ENCODE data around the gene CHN1.

CHN1 gene

DNA sequence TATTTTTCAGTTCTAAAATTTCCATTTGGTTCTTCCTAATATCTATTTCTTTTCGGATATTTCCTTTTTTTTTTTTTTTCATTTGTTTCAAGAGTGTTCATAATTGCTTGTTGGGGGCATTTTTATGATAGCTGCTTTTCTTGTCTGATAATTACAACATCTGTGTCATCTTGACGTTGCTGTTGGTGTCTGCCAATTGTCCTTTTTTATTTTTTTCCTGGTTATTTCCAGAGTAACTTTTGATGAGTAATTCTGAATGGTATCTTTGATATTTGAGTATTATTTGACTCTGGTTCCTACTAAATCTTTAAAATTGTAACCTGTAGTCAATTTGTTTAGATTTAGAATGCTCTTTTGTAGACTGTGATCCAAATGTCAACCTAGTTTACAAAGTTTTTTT, 189.7 kb downstream of the CHN1 start:
- DNase-seq: no peak

- no peak for DNase-seq
These were observed 193.1 kb downstream of the CHN1 start for GRCh38 chr2:174812037-174812436.

DNA sequence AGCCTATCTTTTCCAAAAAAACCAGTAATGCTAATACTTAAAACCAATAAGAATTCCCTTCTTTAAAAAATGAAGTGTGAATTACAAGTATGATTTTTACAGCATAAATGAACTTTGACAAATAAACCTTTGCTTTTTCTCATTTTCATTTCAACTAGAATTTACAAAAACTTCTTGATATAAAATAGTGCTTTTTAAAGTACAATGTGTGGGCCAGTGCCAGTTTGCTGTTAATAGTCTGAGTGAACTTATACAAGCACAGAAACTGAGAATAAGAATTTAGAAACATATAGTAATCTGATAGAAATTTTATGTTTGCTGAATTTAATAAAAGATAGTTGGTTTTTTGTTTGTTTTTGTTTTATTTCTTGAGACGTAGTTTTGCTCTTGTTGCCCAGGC, 197.2 kb downstream of the CHN1 start:
- DNase-seq: no peak

GRCh38 chr2:174805803-174806202, 199.4 kb downstream of the CHN1 start:
- DNase-seq: no peak

DNA sequence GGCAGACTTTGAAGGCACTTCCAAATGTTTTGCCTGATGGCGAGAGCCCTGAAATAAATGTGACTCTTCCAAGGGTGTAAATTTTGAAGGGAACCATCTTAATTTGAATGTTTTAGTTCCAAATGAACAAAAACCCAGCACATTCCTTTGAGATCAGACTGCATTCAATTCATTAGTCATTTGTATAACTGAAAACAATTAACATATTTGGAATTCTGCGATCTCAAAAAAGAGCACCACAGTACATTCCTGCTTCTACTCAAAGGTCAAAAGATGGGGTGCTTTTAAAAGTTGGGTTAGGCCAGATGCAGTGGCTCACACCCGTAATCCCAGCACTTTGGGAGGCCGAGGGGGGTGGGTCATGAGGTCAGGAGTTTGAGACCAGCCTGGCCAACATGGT, 202.7 kb downstream of the CHN1 start:
- no peak for DNase-seq

DNA sequence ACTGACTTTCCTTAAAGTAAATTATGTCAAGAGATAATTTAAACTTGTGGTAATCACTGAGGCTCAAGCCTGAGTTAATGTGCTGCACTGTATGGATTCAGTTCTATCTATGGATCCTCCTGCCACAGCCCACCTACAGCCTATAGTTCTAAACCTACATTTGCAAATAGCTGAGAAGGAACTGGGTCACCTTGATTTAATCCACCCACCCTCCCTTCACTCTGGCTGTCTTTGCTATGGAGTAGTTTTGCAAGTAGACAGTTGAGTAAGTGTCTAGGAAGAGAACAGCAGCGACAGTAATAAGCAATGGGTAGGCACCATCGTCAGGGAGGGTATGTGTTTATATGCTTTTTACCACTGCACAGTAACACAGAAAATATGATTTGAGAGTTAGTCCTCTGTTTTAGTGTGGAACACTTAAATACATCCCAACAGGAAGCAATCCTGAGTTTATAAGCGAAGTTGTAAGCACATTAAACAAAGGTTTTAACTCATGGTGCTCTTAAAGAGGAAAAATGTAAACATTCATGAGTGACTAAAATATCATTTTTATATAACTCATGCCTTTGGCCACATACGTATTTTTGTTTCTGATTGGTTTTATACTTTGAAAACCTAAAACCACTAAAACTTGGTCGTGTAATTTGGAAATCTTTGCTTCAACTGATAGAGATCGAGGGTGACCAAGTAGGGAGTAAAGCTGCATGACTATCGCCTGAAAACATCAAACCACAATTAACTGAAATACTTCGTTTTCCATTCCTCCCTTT, 204.6 kb downstream of the CHN1 start:
- DNase-seq: no peak

DNA sequence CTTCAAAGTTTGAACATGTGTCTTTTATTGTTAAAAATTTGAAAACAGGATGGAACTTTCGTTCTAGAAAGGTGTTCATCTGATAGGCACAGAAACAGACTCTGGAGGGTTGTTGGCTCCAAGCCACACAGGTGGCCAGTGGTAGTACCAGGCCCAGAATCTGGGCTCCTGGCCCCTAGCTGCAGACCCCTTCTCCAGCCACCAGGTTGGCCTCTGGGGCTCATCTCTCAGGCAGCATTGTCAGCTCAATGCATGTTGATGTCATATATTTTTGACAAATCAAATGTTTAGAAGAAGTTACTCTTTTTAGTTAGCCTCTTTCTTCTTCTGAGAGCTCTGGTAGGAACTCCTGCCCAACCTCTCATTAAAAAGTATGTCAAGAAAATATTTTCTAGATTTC, 206.4 kb downstream of the CHN1 start:
- DNase-seq: no peak

DNA sequence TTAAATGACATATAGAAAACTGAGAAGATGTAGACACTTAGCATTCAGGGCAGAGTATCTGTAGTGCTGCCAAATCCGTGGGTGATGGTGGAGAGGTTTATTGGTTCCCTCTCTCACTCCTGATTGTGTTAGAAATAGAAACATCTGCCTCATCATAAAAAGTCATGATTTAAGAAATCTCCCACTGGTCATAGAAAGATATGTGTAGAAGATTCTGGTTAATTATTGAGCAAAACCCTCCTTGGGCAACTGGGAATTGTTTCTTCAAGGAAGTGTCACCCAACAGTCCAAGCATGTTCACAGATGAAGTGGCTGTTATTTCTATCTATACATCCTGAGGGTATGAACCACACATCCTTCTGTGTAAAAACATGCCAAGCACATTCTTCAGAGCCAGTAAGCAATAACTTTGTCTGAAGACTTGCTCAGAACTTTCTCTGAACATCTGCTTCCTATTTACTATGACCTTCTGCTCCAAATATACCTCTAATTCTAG, 207.4 kb downstream of the CHN1 start:
- no peak for DNase-seq

GRCh38 chr2:174796319-174796771, 208.8 kb downstream of the CHN1 start:
- no peak for DNase-seq

DNA sequence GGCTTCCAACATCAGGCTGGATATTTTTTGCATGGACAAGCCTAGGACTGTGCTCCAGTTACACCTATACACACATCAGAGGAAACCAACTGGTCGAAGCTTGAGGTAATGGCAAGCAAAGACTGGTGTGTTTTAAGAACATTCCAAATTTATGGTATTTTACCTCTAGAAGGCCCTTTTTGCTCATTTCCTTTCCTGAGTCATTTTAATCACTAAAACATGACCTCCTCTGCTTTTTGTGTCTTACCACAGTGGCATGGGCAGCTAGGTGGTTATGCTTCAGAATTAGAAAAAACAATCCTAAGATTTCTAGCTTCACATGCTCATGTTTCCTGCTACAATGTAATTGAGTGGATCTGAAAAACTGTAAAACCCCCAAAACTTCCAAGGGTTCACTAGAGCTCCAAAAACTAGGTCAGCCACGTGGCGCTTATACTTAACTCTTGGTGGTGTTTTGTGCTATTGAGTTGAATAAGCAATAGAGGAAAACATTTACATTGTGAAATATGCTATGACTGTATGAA, 210.3 kb downstream of the CHN1 start:
- no peak for DNase-seq

DNA sequence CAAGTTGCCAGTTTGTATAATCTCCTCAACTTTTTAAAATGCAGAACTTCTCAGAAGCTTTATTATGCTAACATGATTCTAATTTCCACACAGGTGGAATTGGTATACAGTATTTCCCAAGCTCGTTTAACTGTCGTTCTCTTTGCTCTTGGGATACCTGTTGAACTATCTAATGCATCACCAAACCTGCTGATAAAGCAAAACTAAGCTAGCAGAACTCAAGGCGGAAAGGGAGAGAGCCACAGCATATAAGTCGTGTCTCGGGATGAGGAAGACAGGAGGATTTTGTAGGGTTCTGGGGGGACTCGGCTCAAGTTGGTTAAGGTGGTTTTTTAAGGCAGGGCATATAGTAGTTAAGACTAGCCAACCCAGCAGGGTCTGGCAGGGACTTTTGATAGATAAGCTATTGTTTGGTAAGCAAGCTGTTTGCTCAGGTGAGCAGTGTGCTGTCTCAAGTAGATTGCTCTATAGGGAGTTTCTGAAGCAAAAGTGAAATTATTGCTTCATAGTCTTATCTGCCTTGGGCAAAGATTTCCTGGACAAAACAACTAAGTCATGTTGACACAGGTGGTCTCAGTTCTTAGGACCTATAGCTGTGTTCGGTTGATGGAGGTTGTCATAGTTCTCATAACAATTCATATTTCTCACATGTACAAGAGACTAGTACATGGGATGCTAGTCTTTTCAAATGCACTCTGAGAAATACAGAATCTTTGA, 212.7 kb downstream of the CHN1 start:
- DNase-seq: no peak

- no peak for DNase-seq
These were observed 213.4 kb downstream of the CHN1 start for GRCh38 chr2:174791746-174792280.

- no peak for DNase-seq
These were observed 214.2 kb downstream of the CHN1 start for GRCh38 chr2:174791020-174791419.

DNA sequence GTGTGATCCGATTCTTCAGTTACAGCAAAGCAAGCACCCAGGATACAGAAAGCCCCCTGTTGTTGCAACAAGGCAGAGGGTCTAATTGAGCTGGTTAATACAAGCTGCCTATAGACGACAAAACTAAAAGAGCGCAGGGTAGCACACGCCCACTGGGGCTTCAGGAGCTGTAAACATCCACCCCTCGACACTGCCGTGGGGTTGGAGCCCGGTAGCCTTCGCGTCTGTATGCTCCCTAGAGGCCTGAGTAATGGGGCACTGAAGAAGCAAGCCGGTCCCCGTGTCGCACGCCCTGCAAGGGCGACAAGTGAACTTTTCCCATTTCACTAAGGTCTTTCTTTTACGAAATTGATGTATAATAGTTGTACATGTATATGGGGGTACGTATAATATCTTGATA, 216.2 kb downstream of the CHN1 start:
- no peak for DNase-seq

GRCh38 chr2:174788291-174788929, 216.8 kb downstream of the CHN1 start:
- DNase-seq: peak; percentile 12

GRCh38 chr2:174787487-174788205, 217.5 kb downstream of the CHN1 start:
- no peak for DNase-seq

- DNase-seq: no peak
These were observed 219.0 kb downstream of the CHN1 start for GRCh38 chr2:174786066-174786725.

DNA sequence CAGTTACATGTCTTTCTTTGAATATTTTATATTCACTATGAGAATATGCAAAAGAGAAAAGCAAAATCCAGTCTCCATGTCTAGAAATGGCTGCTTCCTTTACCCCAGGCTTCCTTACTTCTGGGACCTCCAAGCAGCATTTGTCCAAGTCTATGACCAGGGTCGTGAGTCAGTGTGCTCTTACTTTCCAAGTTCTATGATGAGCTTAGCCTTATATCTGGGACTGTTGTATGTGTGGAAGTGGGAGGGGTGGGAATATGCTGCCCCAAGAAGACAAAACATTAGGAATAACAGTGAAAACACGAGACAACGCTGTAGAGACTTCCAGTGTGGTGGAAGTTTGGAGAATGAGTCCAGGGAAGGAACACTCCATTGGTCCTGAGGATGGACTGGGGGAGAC, 219.7 kb downstream of the CHN1 start:
- no peak for DNase-seq

DNA sequence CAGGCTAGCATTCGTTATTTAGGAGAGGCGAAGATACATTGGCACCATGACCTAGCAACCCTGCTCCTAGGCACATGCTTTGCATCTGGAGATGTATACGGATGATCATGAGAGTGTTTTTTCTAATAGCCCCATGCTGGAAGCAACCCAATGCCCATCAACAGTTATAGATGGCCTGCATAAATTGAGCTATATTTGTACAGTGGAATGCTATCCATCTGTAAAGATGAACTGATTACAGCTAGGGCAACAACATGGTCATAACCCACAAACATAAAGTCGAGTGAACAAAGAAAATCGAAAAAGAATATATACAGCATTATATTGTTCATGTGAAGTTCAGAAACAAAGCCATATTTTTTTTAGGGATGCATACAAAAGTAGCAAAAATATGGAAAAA, 220.3 kb downstream of the CHN1 start:
- DNase-seq: no peak

DNA sequence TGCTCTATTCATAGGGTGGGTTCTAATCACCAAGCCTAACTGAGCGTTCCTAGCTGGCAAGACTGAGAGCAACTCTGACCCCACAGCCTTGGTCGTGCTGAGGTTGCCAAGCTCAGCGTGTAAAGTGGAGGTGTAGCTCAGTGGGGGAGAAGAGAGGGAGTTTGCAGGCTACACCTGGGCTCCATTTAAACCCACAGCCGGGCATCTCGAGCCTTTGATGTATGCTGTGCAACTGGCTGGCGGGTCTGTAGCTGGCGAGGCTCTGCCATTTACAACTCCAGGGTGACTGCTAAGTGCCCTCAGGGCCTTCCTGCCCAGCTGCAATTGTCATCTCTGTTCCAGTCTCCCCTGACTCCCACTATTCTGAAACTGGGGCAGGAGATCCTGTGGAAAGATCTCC, 220.9 kb downstream of the CHN1 start:
- DNase-seq: no peak

- DNase-seq: no peak
These were observed 223.2 kb downstream of the CHN1 start for GRCh38 chr2:174781996-174782395.

GRCh38 chr2:174781298-174781697, 223.9 kb downstream of the CHN1 start:
- DNase-seq: no peak
